C4-2B (cell line): ENCODE data around the gene FAM131C.
A peak's percentile ranks its signal among the peaks of the same experiment; 100 is the strongest.

Experiments
- H3K27ac ChIP-seq: fragments of 450-650 bp; 2 replicates; pipeline ENCODE4 v1.5.1; 2017
- ZFX ChIP-seq: fragments of 450-650 bp; IDR thresholded peaks from 2 replicates; pipeline ENCODE4 v1.6.1; 2017
- TF ChIP-seq, protein P1 (sequence below): fragments of 450-650 bp; conservative IDR thresholded peaks from 2 replicates; pipeline ENCODE4 v1.5.1; 2017; ENCODE audit warnings: mild to moderate bottlenecking

Gene FAM131C

DNA sequence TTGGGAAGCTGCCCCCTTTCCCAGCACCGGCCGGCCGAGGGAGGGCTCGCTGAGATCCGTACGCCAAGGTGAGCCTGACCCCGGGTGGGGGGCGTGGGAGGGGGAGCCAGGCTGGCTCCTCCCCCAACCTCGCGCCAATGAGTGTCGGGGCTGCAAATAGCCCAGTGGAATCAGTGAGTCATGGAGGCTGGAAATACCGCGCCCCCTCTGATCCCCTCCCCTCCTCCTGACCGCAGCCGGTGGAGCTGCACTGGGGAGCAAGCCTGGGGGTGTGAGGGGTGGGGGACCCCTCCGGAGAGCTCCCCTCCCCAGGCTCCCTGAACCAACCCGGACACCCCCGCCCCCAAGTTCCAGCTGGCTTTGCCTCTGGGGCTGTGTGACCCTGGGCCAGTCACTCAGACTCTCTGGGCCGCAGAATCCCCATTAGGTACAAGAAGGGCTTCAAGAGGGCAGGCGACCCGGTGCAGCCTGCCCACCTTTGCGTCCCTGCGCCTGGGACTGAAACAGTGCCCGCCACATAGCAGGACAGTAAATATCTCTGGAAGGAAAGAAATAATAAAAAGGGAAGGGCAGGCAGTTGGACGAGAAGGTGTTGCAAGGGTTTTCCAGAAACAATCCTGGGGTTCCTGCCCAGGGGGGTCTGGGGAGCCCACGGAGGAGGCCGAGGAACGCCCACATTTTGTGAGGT, 60.1 kb downstream of the FAM131C start:
- TF ChIP-seq, protein P1, sequence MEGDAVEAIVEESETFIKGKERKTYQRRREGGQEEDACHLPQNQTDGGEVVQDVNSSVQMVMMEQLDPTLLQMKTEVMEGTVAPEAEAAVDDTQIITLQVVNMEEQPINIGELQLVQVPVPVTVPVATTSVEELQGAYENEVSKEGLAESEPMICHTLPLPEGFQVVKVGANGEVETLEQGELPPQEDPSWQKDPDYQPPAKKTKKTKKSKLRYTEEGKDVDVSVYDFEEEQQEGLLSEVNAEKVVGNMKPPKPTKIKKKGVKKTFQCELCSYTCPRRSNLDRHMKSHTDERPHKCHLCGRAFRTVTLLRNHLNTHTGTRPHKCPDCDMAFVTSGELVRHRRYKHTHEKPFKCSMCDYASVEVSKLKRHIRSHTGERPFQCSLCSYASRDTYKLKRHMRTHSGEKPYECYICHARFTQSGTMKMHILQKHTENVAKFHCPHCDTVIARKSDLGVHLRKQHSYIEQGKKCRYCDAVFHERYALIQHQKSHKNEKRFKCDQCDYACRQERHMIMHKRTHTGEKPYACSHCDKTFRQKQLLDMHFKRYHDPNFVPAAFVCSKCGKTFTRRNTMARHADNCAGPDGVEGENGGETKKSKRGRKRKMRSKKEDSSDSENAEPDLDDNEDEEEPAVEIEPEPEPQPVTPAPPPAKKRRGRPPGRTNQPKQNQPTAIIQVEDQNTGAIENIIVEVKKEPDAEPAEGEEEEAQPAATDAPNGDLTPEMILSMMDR = no peak
- no peak for TF ChIP-seq ZFX
- H3K27ac ChIP-seq = peak overlapping the region; percentile 45

DNA sequence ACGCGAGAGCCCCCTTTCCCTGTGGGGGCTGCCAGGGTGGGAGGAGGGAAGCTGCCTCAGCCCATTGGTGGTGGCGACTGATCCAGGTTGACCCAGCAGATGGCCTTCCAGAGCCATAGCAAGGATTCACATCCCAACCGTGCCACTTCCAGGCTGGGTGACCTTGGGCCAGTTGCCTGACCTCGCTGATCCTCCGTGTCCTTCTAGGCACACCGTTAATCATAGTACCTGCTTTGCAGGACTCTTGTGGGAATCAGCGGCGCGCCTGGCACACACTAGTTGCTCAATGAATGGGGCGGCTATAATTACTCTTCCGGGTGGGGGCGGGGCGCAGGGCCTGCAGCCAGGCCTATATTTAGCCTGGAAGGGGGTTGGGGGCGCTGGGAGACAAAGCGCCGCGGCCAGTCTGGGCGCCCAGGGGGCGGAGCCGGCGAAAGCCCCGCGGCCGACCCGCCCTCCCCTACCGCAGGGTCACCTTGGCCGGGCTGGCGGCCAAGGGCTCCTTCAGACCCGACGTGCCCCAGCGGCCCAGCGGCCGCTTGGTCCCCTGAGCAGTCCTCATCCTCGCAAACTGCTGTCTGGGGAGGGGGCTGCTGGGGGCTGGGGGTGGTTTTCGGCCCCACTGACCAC, 60.7 kb downstream of the FAM131C start:
- peak overlapping the region; percentile 45 for H3K27ac ChIP-seq
- TF ChIP-seq, protein P1 = no peak
- no peak for TF ChIP-seq ZFX

DNA sequence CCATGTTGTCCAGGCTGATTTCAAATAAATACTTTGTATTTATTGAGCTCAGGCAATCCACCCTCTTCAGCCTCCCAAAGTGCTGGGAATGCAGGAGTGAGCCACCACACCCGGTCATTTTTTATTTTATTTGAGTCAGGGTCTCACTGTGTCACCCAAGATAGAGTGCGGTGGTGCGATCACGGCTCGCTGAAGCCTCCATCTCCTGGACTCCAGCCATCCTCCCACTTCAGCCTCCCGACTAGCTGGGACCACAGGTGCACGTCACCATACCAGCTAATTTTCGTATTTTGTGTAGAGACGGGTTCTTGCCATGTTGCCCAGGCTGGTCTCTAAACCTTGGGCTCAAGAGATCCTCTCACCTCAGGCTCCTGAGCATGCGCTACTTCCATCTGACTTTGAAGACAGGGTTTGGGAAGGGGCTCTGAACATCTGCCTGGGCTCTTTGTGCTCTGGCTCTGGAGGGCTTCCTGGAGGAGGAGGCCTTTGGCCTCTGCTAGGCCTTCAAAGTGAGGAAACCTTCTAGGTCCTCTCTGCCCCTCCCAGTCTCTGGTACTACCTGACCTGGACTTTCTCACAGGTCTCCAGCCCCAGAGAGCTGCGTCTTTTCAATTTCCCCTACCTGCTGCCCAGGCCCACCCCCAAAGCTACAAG, 61.4 kb downstream of the FAM131C start:
- no peak for TF ChIP-seq ZFX
- TF ChIP-seq, protein P1 = no peak
- H3K27ac ChIP-seq = peak overlapping the region; percentile 45

DNA sequence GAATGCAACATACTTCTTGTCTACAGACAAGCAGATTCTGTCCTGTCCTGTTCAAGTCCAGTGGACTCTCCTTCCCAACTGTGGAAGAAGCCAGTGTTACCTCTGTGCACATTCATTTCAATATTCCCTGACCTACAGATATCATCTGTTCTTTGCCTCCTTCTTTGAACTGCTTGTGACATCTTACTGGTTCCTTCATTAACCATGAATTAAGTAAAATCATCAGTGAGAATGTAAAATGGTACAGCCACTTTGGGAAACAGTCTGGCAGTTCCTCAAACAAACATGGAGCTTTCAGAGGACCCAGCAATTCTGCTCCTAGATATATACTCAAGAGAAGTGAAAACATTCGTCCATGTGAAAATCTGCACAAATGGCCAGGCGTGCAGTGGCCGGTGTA, 62.6 kb downstream of the FAM131C start:
- TF ChIP-seq, protein P1 = no peak
- no peak for TF ChIP-seq ZFX
- no peak overlapping the region for H3K27ac ChIP-seq

DNA sequence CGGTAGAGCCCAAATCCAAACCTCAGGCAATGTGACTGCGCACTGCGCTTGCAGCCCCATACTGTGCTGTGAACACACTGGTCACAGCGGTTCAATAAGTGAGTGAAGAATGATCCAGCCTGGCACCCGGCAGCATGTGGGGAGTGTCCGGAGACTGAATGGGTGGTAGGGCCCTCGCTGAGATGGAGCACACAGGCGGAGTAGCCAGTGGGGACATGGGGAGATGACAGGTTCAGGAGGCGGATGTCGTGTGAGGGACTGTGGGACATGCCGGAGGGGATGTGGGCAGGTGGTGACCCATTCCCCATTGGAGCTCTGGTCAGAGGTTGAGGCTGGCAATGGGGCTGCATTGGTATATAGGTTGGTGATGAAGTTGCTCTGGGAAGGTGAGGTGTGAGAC, 63.8 kb downstream of the FAM131C start:
- TF ChIP-seq, protein P1 = no peak
- TF ChIP-seq ZFX = no peak
- H3K27ac ChIP-seq = no peak overlapping the region

DNA sequence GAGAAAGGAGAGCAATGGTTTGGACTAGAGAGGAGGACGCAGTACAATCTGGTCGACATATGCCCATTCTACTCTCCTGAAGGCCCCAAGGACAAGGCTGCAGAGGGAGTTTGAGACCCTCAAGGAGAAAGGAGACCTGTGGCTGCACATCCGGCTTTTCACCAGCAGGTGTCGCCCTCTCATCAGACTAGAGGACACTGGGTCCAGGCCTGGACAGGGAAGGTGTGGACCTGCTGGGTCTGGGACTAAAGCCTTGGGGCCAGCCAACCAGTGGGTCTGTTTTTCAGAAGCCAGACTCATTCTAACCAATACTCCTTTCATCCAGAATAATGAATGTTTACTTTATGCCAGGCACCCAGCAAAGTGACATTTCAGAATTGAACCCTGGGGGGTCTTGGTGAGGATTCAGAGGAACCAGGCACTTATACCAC, 64.4 kb downstream of the FAM131C start:
- TF ChIP-seq ZFX = no peak
- TF ChIP-seq, protein P1 = peak; percentile 85
- no peak overlapping the region for H3K27ac ChIP-seq
